GM21723 (cell line): ENCODE data around the gene XYLB.

Source experiments
- ATAC-seq: cut with Tn5 transposase; IDR thresholded peaks from one replicate; pipeline ENCODE4 v1.9.1; 2021; ENCODE audit warnings: mild to moderate bottlenecking, moderate library complexity; ENCODE audit not compliant: unreplicated experiment

The XYLB gene

GRCh38 chr3:38361496-38361895 is 14.9 kb downstream of the XYLB start:
- no peak for ATAC-seq

DNA sequence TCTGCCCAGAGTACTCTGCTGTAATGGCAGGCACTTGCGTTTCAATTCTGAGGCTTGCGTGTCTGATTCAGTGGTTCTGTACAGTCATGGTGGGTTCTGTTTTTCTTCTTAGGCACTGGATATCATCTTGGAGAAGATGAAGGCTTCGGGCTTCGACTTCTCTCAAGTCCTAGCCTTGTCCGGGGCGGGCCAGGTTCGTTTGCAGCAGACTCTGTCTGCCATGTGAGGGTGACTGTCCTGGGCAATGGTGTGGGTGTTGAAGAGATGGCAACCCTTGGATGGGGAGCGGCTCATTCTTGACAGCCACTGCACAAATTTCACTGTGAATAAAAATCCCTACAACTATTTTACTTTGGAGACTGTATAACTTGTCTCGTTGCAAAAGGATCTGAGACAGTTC is 16.2 kb downstream of the XYLB start:
- no peak for ATAC-seq

- no peak for ATAC-seq
These were observed 18.3 kb downstream of the XYLB start for GRCh38 chr3:38364721-38365400.

- ATAC-seq = no peak
These were observed 19.0 kb downstream of the XYLB start for GRCh38 chr3:38365469-38366062.

DNA sequence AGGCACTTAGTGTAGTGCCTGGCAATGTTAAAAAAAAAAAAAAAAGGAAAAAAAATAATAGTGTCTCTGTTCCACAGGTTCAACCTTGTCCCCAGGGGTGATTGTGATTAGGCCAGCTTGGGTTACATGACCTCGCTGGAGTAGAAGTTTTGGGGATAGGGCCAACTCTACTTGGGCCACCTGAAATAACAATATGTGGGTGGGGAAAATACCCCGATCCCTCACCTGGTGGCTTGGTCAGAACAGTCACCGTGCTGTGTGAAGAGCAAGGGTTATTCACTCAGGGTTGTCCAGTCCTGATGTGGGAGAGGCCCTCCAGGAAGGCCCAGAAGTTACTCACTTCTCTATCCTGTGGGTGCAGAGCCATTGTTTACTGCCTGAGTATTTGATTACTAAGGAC is 19.5 kb downstream of the XYLB start:
- no peak for ATAC-seq

- no peak for ATAC-seq
These were observed 21.2 kb downstream of the XYLB start for GRCh38 chr3:38367779-38368178.

GRCh38 chr3:38368238-38368637 is 21.7 kb downstream of the XYLB start:
- no peak for ATAC-seq

- no peak for ATAC-seq
These were observed 22.6 kb downstream of the XYLB start for GRCh38 chr3:38369186-38369585.

DNA sequence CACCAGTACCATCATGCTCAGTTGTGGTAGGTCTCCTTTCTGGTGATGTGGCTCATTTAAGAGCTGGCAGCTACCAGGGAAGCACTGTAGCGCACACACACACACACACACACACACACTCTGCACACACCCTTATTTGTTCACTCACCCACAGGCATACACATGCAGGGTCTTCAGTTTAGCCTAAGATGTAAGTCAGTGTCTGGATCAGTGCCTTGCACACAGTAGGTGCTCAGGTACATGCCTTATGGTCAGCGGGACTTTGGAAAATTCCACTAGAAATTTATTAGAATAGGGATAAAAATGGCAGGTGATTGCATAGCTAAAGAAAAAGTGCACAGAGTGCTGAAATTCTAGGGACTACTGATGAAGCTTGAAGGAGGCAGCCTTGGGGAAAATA is 23.6 kb downstream of the XYLB start:
- no peak for ATAC-seq

GRCh38 chr3:38370861-38371260 is 24.3 kb downstream of the XYLB start:
- ATAC-seq = no peak

DNA sequence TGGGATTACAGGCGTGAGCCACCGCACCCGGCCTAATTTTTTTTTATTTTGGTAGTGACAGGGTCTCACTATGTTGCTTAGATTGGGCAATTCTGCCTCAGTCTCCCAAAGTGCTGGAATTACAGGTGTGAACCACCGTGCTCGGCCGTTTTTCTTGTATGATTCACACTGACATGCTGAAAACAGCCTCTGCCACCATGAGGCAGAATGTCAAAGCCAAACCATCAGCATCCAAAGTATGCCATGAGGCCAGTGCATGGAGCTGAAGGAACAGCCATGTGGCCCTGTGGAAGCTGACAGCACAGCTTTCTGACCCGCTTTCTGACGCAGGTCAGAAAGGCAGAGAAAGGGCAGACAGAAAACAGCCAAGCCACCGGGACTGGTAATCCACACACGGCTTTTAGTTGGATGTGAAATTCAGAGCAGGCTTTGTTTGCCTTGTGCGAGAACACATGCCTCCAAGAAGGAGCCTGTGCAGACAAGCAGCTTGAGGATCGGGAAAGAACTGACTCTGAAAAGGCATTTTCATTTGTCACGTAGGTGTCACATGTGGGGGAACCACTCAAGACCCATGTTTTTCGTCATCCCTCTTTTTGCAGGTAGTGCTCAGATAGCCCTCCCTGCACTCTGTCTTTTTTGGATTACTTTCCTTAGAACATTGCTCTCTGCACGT is 25.1 kb downstream of the XYLB start:
- no peak for ATAC-seq

DNA sequence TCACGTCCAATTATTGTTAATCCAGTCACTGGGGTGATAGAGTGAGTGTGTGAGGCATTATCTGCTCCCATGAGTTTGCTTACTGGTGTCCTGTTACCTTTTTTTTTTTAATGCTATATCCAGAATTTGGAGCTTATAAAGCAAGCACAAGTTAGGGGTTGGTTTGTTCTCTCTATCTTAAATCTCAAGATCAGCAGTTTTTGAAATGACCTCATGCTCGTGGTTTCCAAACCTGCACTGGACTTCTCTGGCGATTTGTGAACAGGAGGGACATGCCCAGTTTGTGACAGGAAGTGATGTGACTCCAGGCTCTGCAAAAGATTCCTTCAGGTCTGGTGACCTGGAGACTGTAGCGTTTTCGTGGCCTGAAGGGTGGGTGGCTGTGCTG is 25.6 kb downstream of the XYLB start:
- no peak for ATAC-seq

GRCh38 chr3:38374221-38374620 is 27.6 kb downstream of the XYLB start:
- no peak for ATAC-seq

DNA sequence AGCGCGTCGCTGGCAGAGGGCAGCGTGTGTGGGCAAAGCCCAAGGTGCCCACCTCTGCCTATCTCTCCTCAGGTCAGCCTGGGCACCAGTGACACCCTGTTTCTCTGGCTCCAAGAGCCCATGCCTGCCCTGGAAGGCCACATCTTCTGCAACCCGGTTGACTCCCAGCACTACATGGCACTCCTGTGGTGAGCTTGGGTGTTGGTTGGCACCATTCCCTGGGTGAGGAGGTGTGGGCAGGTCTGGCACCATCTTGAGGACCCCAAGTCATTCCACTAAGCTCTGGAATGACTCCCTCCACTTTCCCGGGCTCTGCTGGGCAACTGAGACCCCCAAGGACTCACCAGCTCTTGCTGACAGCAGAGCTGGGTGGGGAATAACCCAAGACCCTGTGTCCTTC is 28.5 kb downstream of the XYLB start:
- ATAC-seq = no peak

DNA sequence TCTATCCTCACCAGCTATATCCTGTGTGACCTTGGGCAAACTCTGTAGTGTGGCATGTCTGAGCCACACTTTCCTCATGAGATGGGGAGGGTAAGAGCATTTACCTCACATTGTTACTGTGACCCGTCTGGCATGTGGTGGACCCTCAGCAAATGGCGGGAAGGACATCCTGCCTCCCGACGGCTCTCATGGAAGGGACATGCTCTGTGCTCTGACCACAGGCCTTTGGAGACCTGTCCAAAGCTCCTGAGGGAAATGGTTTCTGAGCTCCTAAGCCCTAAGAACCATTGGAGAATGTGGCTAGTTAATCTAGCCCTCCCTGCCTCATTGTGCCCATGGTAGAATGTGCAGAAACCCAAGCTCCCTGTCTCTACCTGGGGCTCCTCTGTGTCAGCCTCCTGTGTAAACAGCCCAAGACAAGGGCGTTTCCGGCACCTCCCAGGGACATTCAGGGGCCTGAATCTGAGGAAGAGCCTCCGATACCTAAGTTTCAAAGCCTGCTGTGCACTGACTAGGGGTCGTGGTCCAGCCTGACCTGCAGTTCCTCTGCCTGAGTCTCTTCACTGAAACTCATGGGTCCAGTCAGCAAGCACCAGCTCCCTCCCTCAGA is 29.0 kb downstream of the XYLB start:
- ATAC-seq = no peak

- no peak for ATAC-seq
These were observed 29.7 kb downstream of the XYLB start for GRCh38 chr3:38376098-38376816.

GRCh38 chr3:38379201-38379770 is 32.7 kb downstream of the XYLB start:
- ATAC-seq = no peak

- ATAC-seq = no peak
These were observed 36.0 kb downstream of the XYLB start for GRCh38 chr3:38382506-38383080.

GRCh38 chr3:38383156-38383875 is 36.7 kb downstream of the XYLB start:
- ATAC-seq = no peak
